ENCODE measurements around the gene PDIA5. TPM values are rescaled to one million over a fixed set of nuclear protein-coding genes. Genes with fewer than 3 reads are reported as not detected.

Gene PDIA5
- total RNA-seq, 1 experiment from 2014 or later = 41.5 TPM

GRCh38 chr3:123071581-123071980 is 4.8 kb downstream of the PDIA5 start (continued):
- TF ChIP-seq ZNF281 (CRISPR knock-in tag; IDR thresholded peaks at IDR 0.05) = no peak
- no peak for TF ChIP-seq NFYB (CRISPR knock-in tag; conservative IDR thresholded peaks at IDR 0.05; ENCODE audit: low read depth)

- Mint-ChIP-seq H3K4me1 (peaks cover 47% of the 10 kb centered on the region), H3K27me3 (ENCODE audit: low read depth) (no peaks in the 10 kb centered on the region), H3K27ac (no peak overlapping the region), H3K9me3 (no peaks in the 10 kb centered on the region), H3K36me3 (no peaks in the 10 kb centered on the region), H3K4me3 (no peak overlapping the region)
- ChIA-PET POLR2A (no interaction called here), CTCF (interaction anchor here (0.7 to 1.9 kb wide), 6 partner anchors 13 to 129 kb away, joined by 3 to 14 read pairs (median 6); partner anchors contain the start of gene SEMA5B)
- TF ChIP-seq MYBL2 (CRISPR knock-in tag; IDR thresholded peaks at IDR 0.05) = no peak
- TF ChIP-seq ZNF317 (CRISPR knock-in tag; IDR thresholded peaks at IDR 0.05; ENCODE audit: borderline replicate concordance, low read depth) = no peak
- no peak for TF ChIP-seq ZNF396 (CRISPR knock-in tag; IDR thresholded peaks at IDR 0.05; ENCODE audit: borderline replicate concordance)
- TF ChIP-seq ZNF532 (CRISPR knock-in tag; IDR thresholded peaks at IDR 0.05; ENCODE audit: borderline replicate concordance) = no peak
- TF ChIP-seq MXD4 (CRISPR knock-in tag; IDR thresholded peaks at IDR 0.05; ENCODE audit: borderline replicate concordance) = no peak
- no peak for TF ChIP-seq SMAD3 (CRISPR knock-in tag; IDR thresholded peaks at IDR 0.05; ENCODE audit: borderline replicate concordance)
- ATAC-seq = no peak
- DNase-seq (ENCODE audit: low spot score) = no peak
Observed at GRCh38 chr3:123072152-123072551, 5.3 kb downstream of the PDIA5 start.

GRCh38 chr3:123072564-123072963 is 5.7 kb downstream of the PDIA5 start:
- peaks cover 47% of the 10 kb centered on the region for H3K4me1 Mint-ChIP-seq
- TF ChIP-seq NR3C1 (CRISPR knock-in tag; conservative IDR thresholded peaks at IDR 0.05; ENCODE audit: low read depth) = no peak
- no peak for TF ChIP-seq FOXJ3 (CRISPR knock-in tag; IDR thresholded peaks at IDR 0.05; ENCODE audit: borderline replicate concordance)
- no peak for TF ChIP-seq E2F4 (CRISPR knock-in tag; IDR thresholded peaks at IDR 0.05; ENCODE audit: borderline replicate concordance, low read depth)
- no peak for TF ChIP-seq NFE2L1 (CRISPR knock-in tag; IDR thresholded peaks at IDR 0.05)
- TF ChIP-seq USF2 (CRISPR knock-in tag; IDR thresholded peaks at IDR 0.05) = no peak
- TF ChIP-seq NFATC4 (CRISPR knock-in tag; IDR thresholded peaks at IDR 0.05) = no peak
- ATAC-seq = no peak
- H3K27me3 Mint-ChIP-seq (ENCODE audit: low read depth) = no peaks in the 10 kb centered on the region
- CTCF ChIA-PET = interaction anchor here (0.7 to 2.1 kb wide), 4 partner anchors 25 to 130 kb away, joined by 3 to 12 read pairs (median 4); partner anchors contain the start of gene SEMA5B
- POLR2A ChIA-PET = no interaction called here
- H3K9me3 Mint-ChIP-seq = no peaks in the 10 kb centered on the region
- DNase-seq (ENCODE audit: low spot score) = no peak
- H3K27ac Mint-ChIP-seq = no peak overlapping the region
- no peak overlapping the region for H3K4me3 Mint-ChIP-seq
- H3K36me3 Mint-ChIP-seq = no peaks in the 10 kb centered on the region

Data from WTC11 (cell line).